ENCODE data around the gene DCXR. TPM values are rescaled to one million over a fixed set of nuclear protein-coding genes. Genes with fewer than 3 reads are reported as not detected.

DCXR gene
- total RNA-seq, 1 donor from 2014 or later = 219 TPM

GRCh38 chr17:82028966-82029365, 8.5 kb downstream of the DCXR start:
- Histone ChIP-seq H3K36me3 (no peaks in the 10 kb centered on the region), H3K9me3 (replicated peaks) (no peaks in the 10 kb centered on the region), H3K4me1 (peaks cover 35% of the 10 kb centered on the region), H3K4me3 (no peak overlapping the region), H3K27me3 (ENCODE audit: low read depth) (peaks cover 9% of the 10 kb centered on the region), H3K27ac (replicated peaks) (no peak overlapping the region)
- no peak for DNase-seq
- no peak for TF ChIP-seq CTCF (IDR thresholded peaks at IDR 0.05; ENCODE audit: borderline replicate concordance)
- intact Hi-C loops (cut with micrococcal nuclease) = no loop called here

GRCh38 chr17:82028246-82028645, 9.3 kb downstream of the DCXR start:
- no peaks in the 10 kb centered on the region for H3K9me3 ChIP-seq (replicated peaks)
- no peak for DNase-seq
- no peaks in the 10 kb centered on the region for H3K36me3 ChIP-seq
- no peak overlapping the region for H3K4me3 ChIP-seq
- no peak overlapping the region for H3K27ac ChIP-seq (replicated peaks)
- peaks cover 9% of the 10 kb centered on the region for H3K27me3 ChIP-seq (ENCODE audit: low read depth)
- peaks cover 42% of the 10 kb centered on the region for H3K4me1 ChIP-seq
- no peak for TF ChIP-seq CTCF (IDR thresholded peaks at IDR 0.05; ENCODE audit: borderline replicate concordance)
- intact Hi-C loops (cut with micrococcal nuclease) = no loop called here

GRCh38 chr17:82025401-82026107, 11.9 kb downstream of the DCXR start:
- no peaks in the 10 kb centered on the region for H3K9me3 ChIP-seq (replicated peaks)
- TF ChIP-seq CTCF (IDR thresholded peaks at IDR 0.05; ENCODE audit: borderline replicate concordance) = no peak
- no peak overlapping the region for H3K4me3 ChIP-seq
- H3K36me3 ChIP-seq = no peaks in the 10 kb centered on the region
- H3K27ac ChIP-seq (replicated peaks) = no peak overlapping the region
- no peaks in the 10 kb centered on the region for H3K27me3 ChIP-seq (ENCODE audit: low read depth)
- DNase-seq = no peak
- intact Hi-C loops (cut with micrococcal nuclease) = no loop called here
- H3K4me1 ChIP-seq = peaks cover 51% of the 10 kb centered on the region

- Histone ChIP-seq H3K27me3 (ENCODE audit: low read depth) (no peaks in the 10 kb centered on the region), H3K4me3 (no peak overlapping the region), H3K9me3 (replicated peaks) (no peaks in the 10 kb centered on the region), H3K4me1 (peaks cover 46% of the 10 kb centered on the region), H3K27ac (replicated peaks) (no peak overlapping the region), H3K36me3 (no peaks in the 10 kb centered on the region)
- TF ChIP-seq CTCF (IDR thresholded peaks at IDR 0.05; ENCODE audit: borderline replicate concordance) = no peak
- intact Hi-C loops (cut with micrococcal nuclease) = no loop called here
- DNase-seq = no peak
Observed at GRCh38 chr17:82024859-82025258, 12.6 kb downstream of the DCXR start.

- H3K36me3 ChIP-seq = no peaks in the 10 kb centered on the region
- peak overlapping the region; percentile 97 for H3K4me3 ChIP-seq
- no peak for DNase-seq
- no peak for TF ChIP-seq CTCF (IDR thresholded peaks at IDR 0.05; ENCODE audit: borderline replicate concordance)
- H3K27ac ChIP-seq (replicated peaks) = peak overlapping the region; percentile 71
- no peaks in the 10 kb centered on the region for H3K27me3 ChIP-seq (ENCODE audit: low read depth)
- H3K4me1 ChIP-seq = peaks cover 37% of the 10 kb centered on the region
- intact Hi-C loops (cut with micrococcal nuclease) = no loop called here
- H3K9me3 ChIP-seq (replicated peaks) = no peaks in the 10 kb centered on the region
Observed at GRCh38 chr17:82023447-82024241, 13.9 kb downstream of the DCXR start.

Data from left ventricle myocardium inferior (tissue), 1 donor.